Tibial nerve (tissue), 4 donors: Measurements from ENCODE around the gene LDHD. TPM values are rescaled to one million over a fixed set of nuclear protein-coding genes. Genes with fewer than 3 reads are reported as not detected.

ENCODE experiments used
- DNase-seq, 2 donors: peaks; one replicate each; pipeline ENCODE4 v3.0.0-alpha.2; 2019; ENCODE audit warnings: low spot score in 2 of 2
- H3K27ac ChIP-seq, 4 donors: fragments of 200-600 bp; sonication (generic) in 3 of 4; one replicate each; pipeline ENCODE4 v1.5.1; 2017 to 2019; ENCODE audit warnings: mild to moderate bottlenecking in 1 of 4
- H3K27me3 ChIP-seq, 2 donors: fragments of 200-600 bp; sonication (generic) in 1 of 2; one replicate each; pipeline versions ENCODE4 v1.5.1 to v1.6.0; 2017 to 2019
- H3K36me3 ChIP-seq, 3 donors: fragments of 200-600 bp; sonication (generic); one replicate each; pipeline ENCODE4 v1.5.1; 2018 to 2019
- H3K4me1 ChIP-seq, 4 donors: fragments of 200-600 bp; sonication (generic) in 3 of 4; one replicate each; pipeline ENCODE4 v1.5.1; 2017 to 2019
- H3K4me3 ChIP-seq, 4 donors: fragments of 200-600 bp; sonication (generic) in 3 of 4; one replicate each; pipeline ENCODE4 v1.5.1; 2017 to 2019; ENCODE audit warnings: mild to moderate bottlenecking in 1 of 4, moderate library complexity in 1 of 4
- H3K9me3 ChIP-seq, 4 donors: fragments of 200-600 bp; sonication (generic) in 3 of 4; one replicate each; pipeline ENCODE4 v1.5.1; 2017 to 2019
- EP300 ChIP-seq, 2 donors: sonication (generic); formaldehyde crosslinking; IDR thresholded peaks; one replicate each; pipeline ENCODE4 v1.6.1; 2017; ENCODE audit warnings: antibody characterized with exemption in 2 of 2, mild to moderate bottlenecking in 1 of 2
- POLR2A ChIP-seq, 2 donors: fragments of 450-650 bp; IDR thresholded peaks; one replicate each; pipeline ENCODE4 v1.6.1; 2017; ENCODE audit warnings: antibody characterized with exemption in 2 of 2, mild to moderate bottlenecking in 2 of 2, moderate library complexity in 2 of 2
- WGBS, 2 donors: methylation state at CpG; one replicate each; pipeline ENCODE4 v1.1.5; 2018; 5-methylcytosine and 5-hydroxymethylcytosine counted together
- total RNA-seq, 4 donors: library from RNA; depleted of rRNA; stranded (reverse); fragments of >200 nt; gene quantifications; one replicate each; pipeline ENCODE4 v1.1.0, GENCODE V29; 2016
- TF ChIP-seq, protein P1 (sequence below), 5 experiments: fragments of 200-600 bp in 3 of 5; fragments of 450-650 bp in 2 of 5; sonication (generic) in 3 of 5; IDR thresholded peaks; one replicate each; pipeline ENCODE4 v1.5.1; 2016 to 2019; ENCODE audit warnings: antibody characterized with exemption in 5 of 5, mild to moderate bottlenecking in 3 of 5, moderate library complexity in 2 of 5

LDHD gene
- total RNA-seq, 4 donors from 2014 or later, result 20.1 to 48.7 (median 27.7) TPM

DNA sequence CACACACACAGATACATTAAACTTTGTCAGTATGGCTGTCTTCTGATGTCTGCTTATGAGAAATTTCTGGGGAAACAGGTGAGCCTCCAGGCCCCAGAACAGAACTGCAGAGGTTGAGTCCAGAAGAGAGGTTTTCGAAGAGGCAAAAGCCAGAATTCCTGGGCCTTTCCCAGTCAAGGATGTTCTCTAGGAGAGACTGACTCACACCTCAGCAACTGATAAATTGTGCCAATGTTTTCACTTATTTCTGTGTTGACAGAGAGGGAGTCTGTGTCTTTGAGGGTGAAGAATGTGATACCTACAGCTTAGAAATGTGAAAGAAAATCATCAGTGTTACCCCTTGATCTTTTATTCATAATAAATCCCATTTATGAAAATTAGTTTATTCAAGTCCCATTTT lies 30.3 kb downstream of the LDHD start:
- Histone ChIP-seq H3K36me3 (no peaks in the 10 kb centered on the region), H3K27me3 (no peaks in the 10 kb centered on the region), H3K27ac (peak overlapping the region in 1 of 4 donors; percentile 58), H3K9me3 (no peaks in the 10 kb centered on the region), H3K4me1 (peaks cover 0 to 25% (median 10%) of the 10 kb centered on the region in 4 donors), H3K4me3 (no peak overlapping the region)
- TF ChIP-seq EP300 (IDR thresholded peaks at IDR 0.05) (no peak), POLR2A (IDR thresholded peaks at IDR 0.05) (no peak)
- TF ChIP-seq, protein P1, sequence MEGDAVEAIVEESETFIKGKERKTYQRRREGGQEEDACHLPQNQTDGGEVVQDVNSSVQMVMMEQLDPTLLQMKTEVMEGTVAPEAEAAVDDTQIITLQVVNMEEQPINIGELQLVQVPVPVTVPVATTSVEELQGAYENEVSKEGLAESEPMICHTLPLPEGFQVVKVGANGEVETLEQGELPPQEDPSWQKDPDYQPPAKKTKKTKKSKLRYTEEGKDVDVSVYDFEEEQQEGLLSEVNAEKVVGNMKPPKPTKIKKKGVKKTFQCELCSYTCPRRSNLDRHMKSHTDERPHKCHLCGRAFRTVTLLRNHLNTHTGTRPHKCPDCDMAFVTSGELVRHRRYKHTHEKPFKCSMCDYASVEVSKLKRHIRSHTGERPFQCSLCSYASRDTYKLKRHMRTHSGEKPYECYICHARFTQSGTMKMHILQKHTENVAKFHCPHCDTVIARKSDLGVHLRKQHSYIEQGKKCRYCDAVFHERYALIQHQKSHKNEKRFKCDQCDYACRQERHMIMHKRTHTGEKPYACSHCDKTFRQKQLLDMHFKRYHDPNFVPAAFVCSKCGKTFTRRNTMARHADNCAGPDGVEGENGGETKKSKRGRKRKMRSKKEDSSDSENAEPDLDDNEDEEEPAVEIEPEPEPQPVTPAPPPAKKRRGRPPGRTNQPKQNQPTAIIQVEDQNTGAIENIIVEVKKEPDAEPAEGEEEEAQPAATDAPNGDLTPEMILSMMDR (IDR thresholded peaks at IDR 0.05), result no peak
- no peak for DNase-seq
- 68 to 94% methylated on average over 1 of the region's 1 CpG for WGBS, 2 donors

DNA sequence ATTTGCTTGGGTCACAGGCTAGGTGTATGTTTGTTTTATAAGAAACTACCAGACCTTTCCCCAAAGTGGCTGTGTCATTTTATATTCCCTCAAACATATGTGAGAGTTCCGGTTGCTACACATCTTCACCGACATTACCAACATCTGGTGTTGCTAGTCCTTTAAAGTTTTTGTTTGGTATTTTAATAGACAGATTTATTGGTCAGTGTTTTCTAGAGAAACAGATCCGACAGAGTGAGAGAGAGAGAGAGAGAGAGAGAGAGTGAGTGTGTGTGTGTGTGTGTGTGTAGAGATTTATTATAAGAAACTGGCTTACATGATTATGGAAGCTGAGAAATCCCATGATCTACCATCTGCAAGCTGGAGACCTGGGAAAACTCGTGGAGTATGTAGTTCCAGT lies 31.0 kb downstream of the LDHD start:
- no peak for DNase-seq
- WGBS, 2 donors, result 83 to 89% methylated on average over 4 of the region's 4 CpGs
- H3K9me3 ChIP-seq, result no peaks in the 10 kb centered on the region
- peaks cover 0 to 25% (median 10%) of the 10 kb centered on the region in 4 donors for H3K4me1 ChIP-seq
- H3K36me3 ChIP-seq, result no peaks in the 10 kb centered on the region
- H3K27ac ChIP-seq, result no peak overlapping the region
- TF ChIP-seq EP300 (IDR thresholded peaks at IDR 0.05) (no peak), POLR2A (IDR thresholded peaks at IDR 0.05) (no peak)
- TF ChIP-seq, protein P1 (IDR thresholded peaks at IDR 0.05), result no peak
- H3K27me3 ChIP-seq, result no peaks in the 10 kb centered on the region
- no peak overlapping the region for H3K4me3 ChIP-seq

DNA sequence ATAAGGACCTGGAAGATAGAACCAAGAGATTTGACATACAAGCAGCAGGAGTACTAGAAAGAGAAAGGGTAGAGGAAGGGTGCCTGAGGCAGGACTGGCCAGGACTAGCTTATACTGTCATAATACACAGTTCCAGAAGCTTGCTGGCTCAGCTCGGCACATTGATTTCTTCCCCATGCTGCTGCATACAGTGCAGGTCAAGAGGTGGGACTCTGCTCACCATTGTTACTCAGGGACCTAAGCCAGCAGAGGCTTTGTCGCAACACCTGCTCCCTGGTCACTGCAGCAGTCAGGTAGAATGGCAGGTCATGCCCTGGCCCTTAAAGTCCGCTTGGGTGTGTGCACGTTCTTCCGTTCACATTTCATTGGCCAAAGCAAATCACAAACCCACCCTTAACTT lies 32.8 kb downstream of the LDHD start:
- no peak for DNase-seq
- Histone ChIP-seq H3K4me3 (no peak overlapping the region), H3K36me3 (no peaks in the 10 kb centered on the region), H3K27me3 (no peaks in the 10 kb centered on the region), H3K4me1 (peaks cover 0 to 25% (median 10%) of the 10 kb centered on the region in 4 donors), H3K27ac (no peak overlapping the region), H3K9me3 (no peaks in the 10 kb centered on the region)
- WGBS, 2 donors, result 91 to 92% methylated on average over 5 of the region's 5 CpGs
- TF ChIP-seq, protein P1 (IDR thresholded peaks at IDR 0.05), result no peak
- TF ChIP-seq EP300 (IDR thresholded peaks at IDR 0.05) (no peak), POLR2A (IDR thresholded peaks at IDR 0.05) (no peak)

DNA sequence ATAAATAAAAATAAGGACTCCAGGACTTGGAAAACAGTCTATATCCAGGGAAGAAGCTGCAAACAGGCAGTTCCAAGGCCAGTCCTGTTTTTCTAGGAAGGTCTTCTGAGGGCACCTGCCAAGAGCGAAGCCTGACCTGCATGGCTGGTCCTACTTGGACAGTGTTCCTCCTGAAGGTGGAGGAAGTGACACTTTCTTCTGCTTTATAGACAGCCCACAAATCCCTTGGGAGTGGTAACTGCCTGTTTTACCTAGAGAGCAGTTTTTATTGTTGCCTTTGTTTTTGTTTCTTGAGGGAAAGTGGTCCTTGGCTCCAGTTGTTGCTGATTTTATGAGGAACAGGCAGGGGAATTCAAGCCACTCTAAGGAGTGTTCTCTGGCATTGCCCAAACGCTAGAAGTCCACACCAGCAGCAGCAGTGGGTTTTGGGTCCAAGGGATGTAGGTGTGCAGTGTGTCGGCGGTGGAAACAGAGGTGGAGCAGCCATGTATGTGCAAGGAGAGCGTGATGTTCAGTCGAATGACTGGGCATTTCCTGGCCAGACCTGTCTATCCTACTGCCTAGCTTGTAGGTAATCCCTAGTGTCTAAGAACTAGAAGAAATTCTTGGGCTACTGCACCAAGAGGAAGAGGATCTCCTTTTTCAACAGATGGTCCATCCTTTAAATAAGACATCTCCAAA lies 35.3 kb downstream of the LDHD start:
- 81 to 82% methylated on average over 6 of the region's 6 CpGs for WGBS, 2 donors
- H3K4me3 ChIP-seq, result no peak overlapping the region
- H3K36me3 ChIP-seq, result no peaks in the 10 kb centered on the region
- TF ChIP-seq, protein P1 (IDR thresholded peaks at IDR 0.05), result no peak
- TF ChIP-seq POLR2A (IDR thresholded peaks at IDR 0.05) (no peak), EP300 (IDR thresholded peaks at IDR 0.05) (no peak)
- no peak overlapping the region for H3K27ac ChIP-seq
- no peaks in the 10 kb centered on the region for H3K4me1 ChIP-seq
- H3K9me3 ChIP-seq, result no peaks in the 10 kb centered on the region
- no peaks in the 10 kb centered on the region for H3K27me3 ChIP-seq
- no peak for DNase-seq

DNA sequence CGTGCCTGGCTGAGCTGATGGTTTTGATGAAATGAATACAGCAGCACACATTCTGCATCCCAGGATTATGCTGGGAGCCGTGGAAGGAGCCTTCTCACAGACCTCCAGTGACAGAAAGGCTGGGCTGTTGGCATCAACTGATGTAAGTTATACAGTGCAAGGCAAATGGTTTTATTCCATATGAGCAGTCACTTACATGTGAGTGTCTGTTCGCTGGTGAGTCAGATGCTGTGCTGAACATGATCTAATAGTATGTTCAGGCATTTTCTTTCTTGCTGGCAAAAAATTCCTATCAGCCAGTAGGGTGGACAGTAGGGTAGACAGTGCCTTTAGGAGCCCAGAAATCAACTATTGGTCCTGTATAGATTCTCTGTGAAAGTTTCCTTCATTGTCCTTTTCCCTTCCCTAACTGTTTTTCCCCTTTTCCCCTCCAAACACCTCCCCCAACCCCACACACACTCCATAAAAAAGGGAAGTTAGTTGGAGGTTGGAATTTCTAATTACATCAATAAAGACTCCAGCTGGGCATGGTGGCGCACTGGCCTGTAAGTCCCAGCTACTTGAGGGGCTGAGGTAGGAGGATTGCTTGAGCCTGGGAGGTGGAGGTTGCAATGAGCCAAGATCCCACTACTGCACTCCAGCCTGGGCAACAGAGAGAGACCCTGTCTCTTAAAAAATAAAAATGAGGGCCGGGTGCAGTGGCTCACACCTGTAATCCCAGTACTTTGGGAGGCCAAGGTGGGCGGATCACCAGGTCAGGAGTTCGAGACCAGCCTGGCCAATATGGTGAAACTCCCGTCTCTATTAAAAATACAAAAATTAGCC lies 36.2 kb downstream of the LDHD start:
- TF ChIP-seq POLR2A (IDR thresholded peaks at IDR 0.05) (no peak), EP300 (IDR thresholded peaks at IDR 0.05) (no peak)
- TF ChIP-seq, protein P1 (IDR thresholded peaks at IDR 0.05), result no peak
- 89 to 95% methylated on average over 8 of the region's 8 CpGs for WGBS, 2 donors
- Histone ChIP-seq H3K36me3 (no peaks in the 10 kb centered on the region), H3K4me1 (peaks cover 0 to 3% (median 0%) of the 10 kb centered on the region in 4 donors), H3K9me3 (no peaks in the 10 kb centered on the region), H3K4me3 (no peak overlapping the region), H3K27me3 (no peaks in the 10 kb centered on the region), H3K27ac (no peak overlapping the region)
- no peak for DNase-seq
